Esophagus muscularis mucosa (tissue), 4 donors: ENCODE data around the gene MRPL14.
A peak's percentile ranks its signal among the peaks of the same experiment; 100 is the strongest.

Experiments used
- CTCF ChIP-seq, 3 experiments: fragments of 200-600 bp in 2 of 3; fragments of 450-650 bp in 1 of 3; sonication (generic) in 2 of 3; IDR thresholded peaks; one replicate each; pipeline ENCODE4 v1.5.1; 2017 to 2019; ENCODE audit warnings: antibody characterized with exemption in 3 of 3, mild to moderate bottlenecking in 2 of 3, moderate library complexity in 1 of 3
- EP300 ChIP-seq: sonication (generic); formaldehyde crosslinking; IDR thresholded peaks from one replicate; pipeline ENCODE4 v1.6.1; 2017; ENCODE audit warnings: antibody characterized with exemption
- POLR2A ChIP-seq: fragments of 450-650 bp; IDR thresholded peaks from one replicate; pipeline ENCODE4 v1.6.1; 2017; ENCODE audit warnings: antibody characterized with exemption, moderate library complexity, mild to moderate bottlenecking, low read depth
- POLR2AphosphoS5 ChIP-seq, 2 donors: sonication (generic); formaldehyde crosslinking; IDR thresholded peaks; one replicate each; pipeline ENCODE4 v1.6.1; 2017; ENCODE audit warnings: antibody characterized with exemption in 2 of 2

- TF ChIP-seq CTCF (IDR thresholded peaks at IDR 0.05) (no peak), POLR2AphosphoS5 (IDR thresholded peaks at IDR 0.05) (peak; percentile 90 to 91), POLR2A (peak; percentile 58), EP300 (no peak)
Measured at GRCh38 chr6:44127186-44128019, at the start of gene MRPL14, which contains the start of gene TMEM63B.
